Fibroblast of the conjunctiva (primary cell): ENCODE data around the gene KCND2.

Experiments used
- DNase-seq: peaks from one replicate; pipeline ENCODE4 v3.0.0-alpha.2; 2010; ENCODE audit warnings: low read depth

Gene KCND2

DNA sequence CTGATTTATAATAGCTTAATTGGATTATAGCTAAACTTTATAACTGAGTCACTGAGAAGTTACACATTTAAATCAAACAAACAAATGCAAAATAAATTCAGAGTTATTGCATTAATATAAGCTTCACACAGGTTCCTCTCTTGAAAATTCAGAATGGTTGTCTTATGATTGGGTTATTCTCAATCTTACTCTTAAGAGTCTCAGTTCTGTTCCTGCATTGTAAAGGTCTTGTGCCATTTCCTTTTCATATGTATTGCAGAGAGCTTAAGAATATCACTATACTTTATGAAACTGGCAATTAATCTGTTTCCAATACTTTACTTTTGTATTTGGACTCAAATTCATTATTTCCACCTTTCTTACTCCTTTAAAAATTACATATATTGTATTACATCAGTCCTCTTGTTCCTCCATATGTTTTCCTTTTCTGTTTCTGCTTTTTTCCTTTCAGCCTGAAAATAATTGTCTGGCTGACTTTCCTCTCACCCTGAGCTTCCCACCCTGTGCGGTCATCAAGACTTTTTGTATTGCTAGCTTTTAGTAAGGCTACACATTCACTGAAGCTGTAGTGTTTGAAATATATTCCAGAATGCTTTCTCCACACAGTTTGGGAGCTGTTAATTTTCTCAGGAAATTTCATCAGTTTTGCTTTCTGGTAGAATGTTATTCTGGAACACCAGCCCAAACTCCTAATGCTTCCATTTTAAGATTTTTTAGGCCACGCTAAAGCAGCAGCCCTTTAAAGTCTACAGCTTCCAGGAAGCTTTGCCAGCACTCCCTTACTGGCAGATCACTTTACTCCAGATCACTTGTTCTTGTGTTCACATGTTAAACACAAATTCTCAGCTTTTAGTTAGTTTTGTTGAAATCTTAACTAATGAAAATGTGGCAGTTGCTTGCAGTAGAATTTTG lies 139.4 kb downstream of the KCND2 start:
- DNase-seq, result no peak

GRCh38 chr7:120413164-120413563 lies 140.2 kb downstream of the KCND2 start:
- no peak for DNase-seq

- DNase-seq, result no peak
Observed at GRCh38 chr7:120417244-120417979, 144.4 kb downstream of the KCND2 start.

DNA sequence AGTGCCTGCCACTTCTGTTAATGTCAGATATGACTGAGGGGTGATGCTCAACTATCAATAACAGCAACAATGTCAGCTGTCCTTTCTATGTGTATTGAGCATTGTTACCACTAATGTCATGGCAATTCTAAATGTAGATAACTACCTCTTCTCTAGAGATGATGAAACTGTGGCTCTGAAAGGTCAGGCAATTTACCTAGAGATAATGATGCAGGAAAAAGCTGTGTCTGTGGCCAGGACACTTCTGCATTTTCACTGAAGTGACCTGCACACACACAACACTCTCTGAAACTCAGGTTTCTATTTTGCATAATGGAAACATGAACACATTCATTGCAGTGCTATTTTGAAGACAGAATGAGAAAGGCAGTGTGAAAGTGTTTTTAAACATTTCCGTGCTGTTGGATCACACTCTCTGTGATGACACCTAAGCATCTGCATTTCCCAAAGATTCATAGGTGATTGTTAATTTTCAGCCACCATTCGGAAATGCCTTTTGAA lies 148.2 kb downstream of the KCND2 start:
- no peak for DNase-seq

GRCh38 chr7:120431016-120431415 lies 158.0 kb downstream of the KCND2 start:
- DNase-seq, result no peak

DNA sequence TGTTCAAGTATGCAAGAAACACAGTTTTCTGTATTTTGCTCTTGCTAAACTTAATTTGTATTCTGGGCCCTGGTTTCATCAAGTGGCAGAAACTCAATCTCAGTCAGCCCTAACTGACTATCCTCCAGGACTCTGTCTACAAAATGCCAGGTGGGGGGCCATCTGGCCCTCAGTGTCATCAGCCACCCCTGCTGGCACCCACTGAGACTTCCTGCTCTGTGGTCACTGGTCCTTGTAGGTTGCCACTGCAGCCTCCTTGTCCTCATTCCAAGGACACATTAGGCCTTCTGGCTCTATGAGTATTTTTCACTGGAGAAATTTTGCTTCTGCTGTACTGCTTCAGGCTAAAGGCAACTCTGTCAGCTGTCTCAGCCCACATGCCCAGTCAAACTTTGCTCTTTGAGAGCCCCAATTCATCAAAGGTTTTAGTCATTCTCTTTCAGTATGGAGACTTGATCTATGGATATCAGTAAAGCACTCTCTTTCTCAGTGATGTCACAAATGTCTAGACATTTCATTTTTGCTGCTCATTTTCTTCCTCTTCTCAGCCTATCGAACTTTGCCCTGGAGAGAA lies 163.6 kb downstream of the KCND2 start:
- DNase-seq, result no peak

DNA sequence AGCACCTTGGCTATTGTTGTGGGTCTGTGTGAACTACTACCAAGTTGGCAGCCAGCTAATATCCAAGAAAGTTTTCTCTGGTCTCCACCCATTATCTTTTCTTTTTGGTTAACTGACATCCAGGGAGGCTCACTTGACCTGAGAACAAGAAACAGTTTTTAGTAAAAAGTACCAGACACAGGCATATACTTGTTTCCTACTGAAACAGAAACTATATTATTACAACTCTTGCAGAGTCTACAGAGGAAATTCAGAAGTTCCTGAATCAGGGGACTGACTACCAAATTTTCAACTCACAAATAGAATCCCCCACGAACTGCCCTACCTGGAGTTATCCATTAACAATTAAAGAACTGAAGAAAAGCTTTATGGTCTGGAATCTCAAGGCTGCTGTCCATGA lies 168.9 kb downstream of the KCND2 start:
- DNase-seq, result no peak

GRCh38 chr7:120442838-120443237 lies 169.9 kb downstream of the KCND2 start:
- DNase-seq, result no peak

GRCh38 chr7:120444650-120445049 lies 171.7 kb downstream of the KCND2 start:
- no peak for DNase-seq

DNA sequence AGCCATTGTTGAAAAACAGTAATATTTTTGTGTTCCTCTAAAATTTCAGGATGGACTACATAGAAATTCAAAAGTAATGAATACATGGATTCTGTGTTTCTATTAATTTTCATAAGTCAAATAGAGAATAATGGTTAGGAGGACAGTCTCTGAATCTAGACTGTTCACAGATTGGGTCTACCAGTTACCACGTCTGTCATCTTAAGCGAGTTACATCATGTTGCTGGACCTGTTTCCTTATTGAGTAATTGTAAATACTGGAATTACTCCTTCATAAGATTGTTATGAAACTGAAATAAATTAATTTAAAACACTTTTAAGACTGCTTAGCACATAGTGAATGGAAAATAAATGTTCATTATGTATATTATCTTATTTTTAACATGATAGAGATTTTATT lies 172.3 kb downstream of the KCND2 start:
- DNase-seq, result no peak

GRCh38 chr7:120452665-120453064 lies 179.7 kb downstream of the KCND2 start:
- no peak for DNase-seq

GRCh38 chr7:120456699-120457098 lies 183.7 kb downstream of the KCND2 start:
- no peak for DNase-seq

DNA sequence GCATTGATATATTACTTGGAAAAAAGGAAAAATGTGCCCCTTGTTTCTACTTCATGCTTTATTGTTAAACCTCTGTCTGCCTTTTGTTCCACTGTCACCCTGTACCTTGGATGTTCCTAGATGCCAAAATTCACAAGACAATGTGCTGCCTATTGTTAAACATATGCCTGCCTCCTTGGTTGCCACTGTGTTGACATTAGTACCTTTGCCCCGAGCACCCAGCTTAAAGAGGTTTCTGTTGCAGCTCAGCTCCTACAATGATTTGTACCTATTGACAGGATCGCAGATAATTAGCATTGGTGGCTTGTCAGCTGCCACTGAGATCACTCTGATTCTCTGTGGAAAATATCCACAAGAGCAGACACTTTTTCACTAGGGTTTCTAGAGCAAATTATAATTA lies 188.0 kb downstream of the KCND2 start:
- no peak for DNase-seq

DNA sequence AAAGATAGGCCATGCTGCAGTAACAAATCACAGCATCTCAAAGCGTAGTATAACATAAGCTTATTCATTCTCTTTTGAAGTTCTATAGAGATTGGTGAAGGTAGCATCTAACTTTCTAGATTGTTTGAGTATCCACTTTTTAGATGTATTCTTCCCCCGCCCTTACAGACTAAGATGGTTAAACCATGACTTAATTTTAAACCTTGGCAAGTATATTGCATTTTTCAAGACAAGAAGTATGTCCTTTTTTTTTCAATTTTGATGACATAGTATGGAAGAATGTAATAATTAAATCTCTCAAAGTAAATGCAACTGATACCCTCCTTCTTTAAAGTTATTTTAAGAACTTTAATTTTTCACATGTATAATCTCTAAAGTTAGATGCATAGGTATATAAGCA lies 190.0 kb downstream of the KCND2 start:
- DNase-seq, result no peak

GRCh38 chr7:120464104-120464503 lies 191.1 kb downstream of the KCND2 start:
- DNase-seq, result no peak

GRCh38 chr7:120467676-120468075 lies 194.7 kb downstream of the KCND2 start:
- no peak for DNase-seq

DNA sequence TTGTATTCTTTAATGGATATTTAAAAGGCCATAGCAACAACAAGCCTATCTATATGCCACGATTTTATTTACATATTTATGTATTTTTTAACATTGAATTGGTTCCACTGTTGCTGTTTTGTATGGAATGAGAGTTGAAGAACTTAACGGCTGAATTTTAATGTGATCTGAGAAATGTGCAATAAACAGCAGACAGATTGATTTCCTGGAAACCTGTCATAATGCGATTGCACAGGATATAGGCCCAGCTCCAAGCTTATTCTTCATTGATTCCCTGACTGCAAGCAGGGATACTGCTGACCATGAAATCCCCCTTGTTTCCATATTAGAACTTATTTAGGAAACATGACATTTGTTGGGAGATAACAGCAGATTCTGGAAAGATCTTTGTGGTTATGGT lies 195.6 kb downstream of the KCND2 start:
- no peak for DNase-seq

DNA sequence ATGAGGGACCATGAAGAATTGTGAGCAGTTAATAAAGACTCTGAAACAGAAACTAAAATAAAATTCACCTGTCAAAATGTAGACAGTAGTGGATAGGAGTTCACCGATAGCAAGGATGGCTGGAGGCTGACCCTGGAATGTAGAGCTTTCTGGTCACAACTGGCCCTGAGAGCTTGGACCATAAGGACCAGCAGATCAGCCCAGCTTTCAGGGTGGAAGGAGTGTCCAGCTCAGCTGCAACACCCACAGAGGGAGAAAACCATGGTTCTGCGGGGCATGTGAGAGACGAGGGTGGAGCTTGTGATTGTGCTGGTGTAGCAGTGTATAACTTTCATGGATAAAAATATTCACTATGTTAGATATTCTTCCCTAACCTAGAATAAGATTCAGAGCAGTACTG lies 199.9 kb downstream of the KCND2 start:
- DNase-seq, result no peak

DNA sequence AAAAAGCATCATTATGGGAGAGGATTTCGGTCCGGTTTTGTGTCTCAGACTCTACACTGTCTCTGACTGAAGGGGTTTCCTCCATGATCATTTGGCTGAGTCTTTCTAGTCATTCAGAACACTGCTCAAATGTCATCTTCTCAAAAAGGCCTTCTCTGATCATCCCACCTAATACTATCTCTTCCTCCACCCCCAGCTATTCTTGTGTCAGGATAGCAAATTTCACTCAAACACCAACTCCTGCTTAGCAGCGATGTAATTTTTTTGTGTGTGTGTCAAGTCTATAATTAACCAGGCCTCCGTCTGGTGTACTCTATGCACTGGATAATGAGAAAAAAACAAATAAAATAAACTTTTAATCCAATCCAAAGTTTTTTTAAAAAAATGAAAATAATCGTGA lies 200.4 kb downstream of the KCND2 start:
- no peak for DNase-seq

- no peak for DNase-seq
Observed at GRCh38 chr7:120475994-120476393, 203.0 kb downstream of the KCND2 start.

GRCh38 chr7:120480472-120480871 lies 207.5 kb downstream of the KCND2 start:
- no peak for DNase-seq

GRCh38 chr7:120480930-120481329 lies 208.0 kb downstream of the KCND2 start:
- DNase-seq, result no peak

DNA sequence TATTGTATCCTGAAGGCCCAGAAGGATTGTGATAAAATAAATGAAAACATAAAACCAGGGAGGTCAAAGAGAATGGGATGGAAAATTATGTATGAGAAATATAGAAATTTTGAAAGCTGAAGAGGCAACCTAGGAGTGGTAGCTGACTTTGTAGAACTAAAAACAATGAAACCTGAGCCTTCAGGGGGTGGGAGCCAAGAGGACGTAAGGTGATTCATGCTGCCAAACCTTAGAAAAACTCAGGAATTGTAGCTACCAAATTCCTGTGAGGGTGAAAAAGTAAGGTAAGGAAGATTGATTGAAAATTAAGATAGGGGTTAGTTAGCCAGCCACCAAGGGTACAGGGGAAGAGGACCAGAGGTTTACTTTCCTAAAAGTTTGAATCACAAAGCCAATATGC lies 213.2 kb downstream of the KCND2 start:
- DNase-seq, result no peak
